Measurements from ENCODE around the gene MAML3.

The MAML3 gene

GRCh38 chr4:139798456-139798855 is 355.5 kb downstream of the MAML3 start:
- no peak for DNase-seq

DNA sequence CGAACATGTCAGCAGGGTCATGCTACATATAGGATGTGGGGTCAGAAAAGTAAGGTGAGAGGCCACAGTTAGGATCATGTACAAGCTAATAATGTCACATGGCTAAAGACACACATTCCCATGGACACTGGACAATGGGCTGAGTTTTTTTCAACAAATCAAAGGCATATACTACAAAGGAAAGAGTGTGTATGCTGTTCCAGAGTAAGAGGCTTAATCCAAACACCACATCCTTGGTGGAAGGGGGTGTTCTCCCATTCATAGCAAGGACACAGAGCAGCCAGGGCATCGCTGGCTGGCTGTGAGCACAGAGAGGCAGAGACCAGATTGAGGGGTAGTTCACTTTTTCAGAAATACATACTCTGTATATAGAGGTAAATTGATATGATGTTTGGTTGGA is 356.7 kb downstream of the MAML3 start:
- DNase-seq = no peak

DNA sequence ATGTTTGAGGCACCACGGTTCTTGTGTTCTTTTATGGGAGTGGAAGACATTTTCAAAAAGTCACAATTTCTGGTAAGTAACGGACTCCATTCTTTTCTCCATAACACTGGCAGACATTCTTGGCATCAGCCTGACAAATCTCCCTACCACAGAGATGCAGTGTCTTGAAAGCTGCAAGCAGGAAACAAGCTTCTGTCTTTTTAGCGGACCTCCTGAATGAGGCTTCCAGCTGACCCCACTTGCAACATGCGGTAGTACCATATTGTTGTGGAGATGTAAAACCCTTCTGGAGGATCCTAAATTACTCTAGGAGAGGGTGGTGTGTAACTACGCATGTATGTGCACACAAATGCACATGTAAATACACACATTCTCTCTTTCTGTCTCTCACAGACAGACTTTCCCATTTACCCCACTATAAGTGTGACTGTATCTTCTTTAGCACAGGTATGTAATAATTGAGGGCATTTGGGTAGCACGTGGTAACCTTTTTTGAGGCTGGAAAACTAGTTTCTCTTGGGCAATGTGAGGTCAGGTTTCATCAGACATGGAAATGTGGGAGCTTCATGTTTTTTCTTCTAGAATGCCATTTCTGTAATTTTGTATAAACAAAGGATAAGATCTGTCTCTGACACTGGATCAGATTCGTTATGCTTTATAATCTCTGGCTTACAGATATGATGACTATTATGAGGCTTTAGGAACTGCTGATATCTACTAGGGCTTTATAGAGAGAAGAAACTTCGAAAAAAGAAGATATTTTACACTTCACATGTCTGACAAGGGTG is 358.3 kb downstream of the MAML3 start:
- DNase-seq = no peak

DNA sequence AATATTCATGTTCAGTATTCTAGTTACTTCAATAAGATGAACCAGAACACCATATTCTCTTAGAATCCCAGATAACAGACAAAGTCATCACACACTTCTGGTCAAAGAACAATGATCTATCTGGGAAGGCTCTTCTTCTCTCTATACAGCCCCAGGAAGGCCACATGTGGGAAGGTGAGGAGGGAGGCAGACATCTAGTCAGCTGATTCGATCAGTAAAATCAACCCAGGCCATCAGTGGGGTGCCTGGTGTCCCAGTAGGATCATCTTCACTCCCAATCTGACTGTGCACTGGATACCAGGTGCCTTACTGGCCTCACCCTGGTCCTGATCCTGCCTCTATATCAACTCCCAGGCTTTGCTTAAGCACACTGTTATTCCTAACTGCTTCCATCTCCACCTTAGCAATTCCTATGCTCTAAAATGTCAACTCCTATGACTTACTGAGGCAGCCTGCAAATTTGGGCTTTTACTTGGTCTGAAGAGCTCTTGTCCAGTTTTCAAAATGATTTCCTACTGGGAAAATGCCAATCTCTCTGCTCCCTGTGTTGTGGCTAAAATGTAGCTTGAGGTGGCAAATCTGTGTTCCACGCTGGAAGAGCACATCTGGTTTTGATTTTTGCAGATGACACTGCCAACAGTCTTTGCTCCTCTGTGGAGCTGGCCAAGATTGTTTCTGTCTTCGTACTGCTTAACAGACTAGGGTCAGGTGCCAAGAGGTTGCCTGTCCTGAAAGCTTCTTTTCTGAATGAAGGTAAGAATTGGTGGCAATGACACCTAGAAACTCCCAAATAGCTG is 359.6 kb downstream of the MAML3 start:
- peak; percentile 39 for DNase-seq

GRCh38 chr4:139791681-139792080 is 362.3 kb downstream of the MAML3 start:
- no peak for DNase-seq

GRCh38 chr4:139790291-139790690 is 363.7 kb downstream of the MAML3 start:
- no peak for DNase-seq

DNA sequence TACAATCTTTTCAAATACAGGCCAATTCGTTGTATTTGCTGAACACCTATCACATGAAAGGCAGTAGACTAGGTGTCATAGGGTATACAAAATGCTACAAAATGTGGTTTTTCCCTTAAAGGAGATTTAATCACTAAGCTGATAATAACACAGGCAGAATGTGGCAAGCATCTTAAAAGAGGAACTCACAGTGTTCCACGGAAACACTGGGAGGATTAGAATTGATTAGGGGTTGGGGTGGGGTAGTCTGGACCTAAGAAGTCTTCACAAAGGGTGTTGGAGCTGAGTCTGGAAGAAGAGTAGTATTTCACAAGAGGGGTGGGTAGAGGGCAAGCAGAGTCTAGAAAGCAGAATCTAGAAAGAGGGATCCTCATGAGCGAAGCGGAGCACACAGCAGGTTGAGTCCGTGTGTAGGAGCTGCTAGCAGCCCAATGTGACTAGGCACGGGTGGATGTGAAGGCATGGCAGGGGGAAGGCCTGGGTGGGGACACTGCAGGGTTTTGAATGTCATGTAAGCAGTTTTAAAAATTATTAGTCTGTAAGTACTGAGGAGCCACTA is 364.8 kb downstream of the MAML3 start:
- no peak for DNase-seq

DNA sequence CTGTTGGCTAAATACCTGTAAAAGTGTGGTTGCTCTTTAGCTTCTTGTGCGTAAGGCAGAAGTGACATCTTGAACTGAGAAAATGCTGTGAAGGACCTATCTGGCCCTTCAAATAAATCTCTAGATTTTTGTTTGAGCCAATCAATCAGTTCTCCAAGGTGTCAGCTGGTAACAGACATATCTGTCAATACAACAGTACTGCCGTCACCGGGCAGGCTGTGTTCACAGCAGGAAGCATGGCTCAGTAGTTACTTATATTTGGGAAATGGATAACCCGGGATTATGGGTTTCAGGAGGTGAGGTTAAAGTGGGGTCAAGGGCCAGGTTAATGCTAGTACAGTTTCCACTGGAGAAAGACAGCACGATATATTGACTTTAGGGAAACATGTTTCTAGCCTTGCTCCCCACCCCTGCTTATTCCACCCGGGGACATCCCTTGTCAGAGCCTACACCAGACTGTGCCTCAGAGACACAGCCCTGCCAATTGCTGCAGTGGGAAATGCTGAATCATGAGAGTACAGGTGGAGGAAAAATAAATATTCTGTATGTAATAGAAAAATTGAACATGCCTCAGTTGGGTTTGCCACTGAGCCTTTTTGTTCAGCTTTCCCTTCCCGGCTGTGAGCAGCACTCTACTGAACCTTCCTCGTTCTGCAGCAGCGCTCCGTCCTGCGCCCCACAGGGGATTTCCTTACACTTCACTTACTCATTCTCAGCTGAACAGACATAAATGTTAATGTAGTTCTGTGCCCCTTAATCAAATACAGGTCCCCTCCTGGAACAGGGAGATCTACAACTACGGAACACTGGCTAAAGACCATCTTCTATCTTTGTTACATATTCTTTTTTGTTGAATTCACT is 367.3 kb downstream of the MAML3 start:
- DNase-seq = no peak

DNA sequence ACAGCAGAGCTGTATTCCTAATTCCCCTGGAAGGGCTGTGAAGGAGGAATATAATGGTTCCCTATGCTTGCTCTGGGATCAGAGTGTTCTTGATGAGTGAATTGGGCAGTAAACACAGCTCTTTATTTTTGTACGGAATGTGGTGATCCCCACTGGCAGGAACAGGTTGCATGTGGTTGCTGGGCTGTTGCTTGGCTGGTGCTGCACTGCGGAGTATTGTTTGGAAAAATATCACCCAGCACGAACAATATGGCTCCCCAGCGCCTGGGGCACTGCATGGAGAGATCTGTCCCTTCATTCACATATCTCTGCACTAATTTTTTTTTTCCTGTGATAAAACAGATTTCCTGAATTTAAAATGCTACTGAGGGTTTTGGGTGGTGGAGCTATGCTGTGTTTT is 368.6 kb downstream of the MAML3 start:
- DNase-seq = no peak

DNA sequence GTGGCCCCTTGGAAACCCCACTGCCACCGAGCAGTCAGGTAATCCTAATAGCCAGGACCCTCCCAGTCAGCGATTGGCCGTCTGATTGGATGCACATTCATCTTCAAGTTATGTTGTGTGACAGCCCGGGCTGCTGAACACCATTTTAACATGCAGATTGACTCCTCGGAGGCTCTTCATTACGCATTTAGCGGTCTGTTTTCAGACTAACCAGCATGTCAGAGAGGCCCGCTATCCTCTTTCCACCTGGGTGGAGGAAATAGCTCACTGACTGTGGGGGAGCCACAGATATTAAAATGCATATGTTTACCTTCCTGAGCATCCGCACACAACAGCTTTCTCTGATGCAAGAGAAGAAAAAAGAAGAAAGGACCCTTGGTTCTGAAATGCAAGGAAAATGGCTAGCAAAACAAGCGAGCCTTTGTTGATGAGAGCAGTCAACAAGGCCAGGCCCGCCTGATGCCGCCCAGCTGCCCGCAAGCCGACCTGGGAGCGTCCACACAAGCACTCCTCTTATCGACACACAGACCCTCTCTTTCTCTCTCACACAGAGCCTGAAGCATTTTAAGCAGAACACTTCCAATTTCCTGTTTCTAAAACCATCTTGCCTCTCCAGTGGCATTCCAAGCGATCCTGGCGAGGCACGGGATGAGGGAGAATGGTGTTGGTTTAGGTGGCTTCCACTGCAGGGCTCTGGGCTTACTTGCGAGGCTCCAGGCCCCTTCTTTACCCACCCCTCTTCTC is 370.1 kb downstream of the MAML3 start:
- peak; percentile 39 for DNase-seq

DNA sequence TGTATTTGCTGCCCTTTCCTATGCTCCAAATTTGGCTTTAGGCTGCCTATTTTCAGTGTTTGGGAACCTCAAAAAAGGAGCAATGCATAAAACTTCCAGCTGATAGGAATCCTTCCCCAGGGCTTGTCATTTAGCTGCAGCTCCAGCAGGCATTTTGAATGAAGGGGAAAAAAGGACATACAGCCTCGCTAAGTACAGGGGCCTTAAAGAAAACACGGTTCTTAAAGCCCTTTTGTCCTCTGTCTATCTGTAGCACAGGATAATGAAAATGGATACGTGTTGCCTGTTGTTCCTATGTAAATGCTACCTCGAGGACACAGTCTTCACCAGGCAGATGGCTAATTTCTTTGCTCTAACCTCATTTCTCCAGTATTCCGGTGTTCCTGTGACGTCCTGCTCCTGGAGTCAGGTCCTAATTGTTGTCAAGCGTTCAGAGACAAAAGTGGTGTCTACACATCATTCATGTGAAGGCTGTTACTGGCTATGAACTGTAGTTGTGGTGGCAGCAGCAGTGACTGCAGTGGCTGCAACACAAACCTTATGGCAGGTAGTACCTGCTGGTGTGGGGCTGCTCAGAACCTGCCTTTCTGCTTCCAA is 371.0 kb downstream of the MAML3 start:
- no peak for DNase-seq

DNA sequence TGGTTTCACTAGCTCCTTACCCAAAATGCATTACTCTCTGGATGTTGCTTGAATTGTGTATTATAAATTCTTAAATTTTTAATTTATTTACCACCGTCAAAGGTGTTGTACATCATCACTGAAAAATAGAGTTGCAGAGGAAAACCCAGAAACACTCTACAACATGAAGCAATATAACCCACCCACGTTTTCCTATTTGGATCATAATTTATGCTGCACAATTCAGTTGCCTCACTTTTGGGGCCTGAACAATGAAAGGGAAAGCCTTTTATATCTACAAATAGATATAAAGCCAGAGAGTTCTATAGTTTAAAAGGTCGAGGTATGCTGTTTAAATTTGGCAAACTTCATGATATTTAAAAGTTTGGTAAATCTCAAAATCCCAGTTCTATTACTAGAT is 372.9 kb downstream of the MAML3 start:
- DNase-seq = no peak

DNA sequence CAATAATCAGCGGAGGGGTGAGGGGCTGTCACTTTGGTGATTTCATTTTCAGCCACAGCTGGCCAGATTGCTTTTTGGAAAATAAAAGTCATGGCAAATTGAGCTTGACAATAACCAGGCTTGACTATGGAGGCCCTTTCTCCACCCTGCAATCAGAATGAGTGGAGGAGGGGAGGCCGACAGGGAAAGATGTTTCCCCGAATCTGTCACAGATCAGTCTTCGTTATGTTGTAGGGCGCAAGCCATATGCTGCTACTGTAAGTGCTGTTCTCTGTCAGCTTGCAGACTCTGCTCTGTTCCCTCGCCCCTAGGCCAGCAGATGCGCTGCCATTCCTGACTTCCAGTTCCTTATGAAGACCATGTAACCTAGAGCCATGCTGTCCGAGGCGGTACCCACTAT is 374.3 kb downstream of the MAML3 start:
- DNase-seq = no peak

GRCh38 chr4:139777757-139778156 is 376.2 kb downstream of the MAML3 start:
- no peak for DNase-seq

GRCh38 chr4:139776235-139776634 is 377.7 kb downstream of the MAML3 start:
- no peak for DNase-seq

- DNase-seq = no peak
Measured at GRCh38 chr4:139774759-139775487, 379.1 kb downstream of the MAML3 start.

- no peak for DNase-seq
Measured at GRCh38 chr4:139773560-139774318, 380.2 kb downstream of the MAML3 start.

- peak; percentile 56 for DNase-seq
Measured at GRCh38 chr4:139770361-139770760, 383.6 kb downstream of the MAML3 start.

DNA sequence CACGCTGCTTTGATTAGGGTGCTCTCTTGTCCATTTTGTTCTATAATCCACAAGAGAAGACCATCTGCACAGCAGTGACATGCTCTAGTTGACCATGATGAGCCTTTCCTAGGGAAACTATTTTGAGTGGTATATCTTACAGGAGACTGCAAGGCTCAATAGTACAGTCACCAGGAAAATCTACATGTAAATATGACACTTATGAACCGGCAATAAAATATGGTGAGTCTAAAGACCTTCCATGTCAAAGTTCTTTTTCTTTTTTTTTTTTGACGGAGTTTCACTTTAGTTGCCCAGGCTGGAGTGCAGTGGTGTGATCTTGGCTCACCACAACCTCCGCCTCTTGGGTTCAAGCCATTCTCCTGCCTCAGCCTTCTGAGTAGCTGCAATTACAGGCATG is 384.6 kb downstream of the MAML3 start:
- no peak for DNase-seq

DNA sequence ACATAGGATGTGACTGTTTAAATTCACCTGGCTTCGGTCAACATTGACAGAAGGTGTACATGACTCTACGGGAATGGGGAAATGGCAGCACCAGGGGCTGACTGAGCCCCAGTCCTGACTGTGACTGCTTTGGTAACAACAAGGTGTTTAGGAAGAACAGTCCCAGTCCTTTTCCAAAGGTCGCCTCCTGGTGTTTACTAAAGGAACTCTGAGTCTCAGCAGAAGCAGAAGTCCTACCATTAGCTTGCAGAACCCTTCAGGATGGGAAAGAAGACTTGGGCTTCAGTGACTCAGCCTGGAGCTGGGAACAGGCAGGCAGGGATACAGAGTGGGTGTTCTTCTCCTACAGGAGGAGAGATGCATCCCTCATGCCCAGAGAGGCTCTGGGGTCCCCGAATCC is 385.1 kb downstream of the MAML3 start:
- no peak for DNase-seq
